HepG2 (cell line): ENCODE data around the gene PRM2. TPM values are rescaled to one million over a fixed set of nuclear protein-coding genes. Genes with fewer than 3 reads are reported as not detected.

ENCODE experiments used
- ARNT ChIP-seq: fragments of 450-650 bp; IDR thresholded peaks from 2 replicates; pipeline ENCODE4 v1.6.1; 2017
- BRF2 ChIP-seq: sonication (generic); formaldehyde crosslinking; IDR thresholded peaks from 2 replicates; pipeline ENCODE4 v1.8.1; 2022; ENCODE audit warnings: mild to moderate bottlenecking, missing genetic modification reagents
- CHCHD3 ChIP-seq: sonication (generic); formaldehyde crosslinking; IDR thresholded peaks from 2 replicates; pipeline ENCODE4 v1.8.0; 2022; ENCODE audit warnings: mild to moderate bottlenecking, missing genetic modification reagents, moderate library complexity
- KIAA2018 ChIP-seq: sonication (generic); formaldehyde crosslinking; IDR thresholded peaks from 2 replicates; pipeline ENCODE4 v1.5.0; 2020; ENCODE audit warnings: mild to moderate bottlenecking, missing genetic modification reagents, borderline replicate concordance
- MEIS1 ChIP-seq: sonication (generic); formaldehyde crosslinking; IDR thresholded peaks from 2 replicates; pipeline ENCODE4 v1.9.0; 2021; ENCODE audit warnings: mild to moderate bottlenecking, missing genetic modification reagents, moderate library complexity, borderline replicate concordance
- PBX2 ChIP-seq: IDR thresholded peaks from 2 replicates; pipeline ENCODE4 v1.6.1; 2016; ENCODE audit warnings: control low read depth
- PHF8 ChIP-seq: sonication (generic); formaldehyde crosslinking; IDR thresholded peaks from 2 replicates; pipeline ENCODE4 v1.5.0; 2020; ENCODE audit warnings: missing genetic modification reagents
- RBM39 ChIP-seq: fragments of 200-400 bp; formaldehyde crosslinking; IDR thresholded peaks from one replicate; pipeline ENCODE4 v1.6.1; 2018; ENCODE audit warnings: antibody characterized with exemption, mild to moderate bottlenecking, low read depth, low read length; ENCODE audit not compliant: poor library complexity, severe bottlenecking
- RFX5 ChIP-seq: IDR thresholded peaks from 2 replicates; pipeline ENCODE4 v1.6.1; 2011; ENCODE audit warnings: low read depth, low read length, improper control_type of control experiment
- SNAI1 ChIP-seq: sonication (generic); formaldehyde crosslinking; IDR thresholded peaks from 2 replicates; pipeline ENCODE4 v1.5.0; 2020; ENCODE audit warnings: mild to moderate bottlenecking, missing genetic modification reagents, borderline replicate concordance
- TFDP1 ChIP-seq: IDR thresholded peaks from 2 replicates; pipeline ENCODE4 v1.6.1; 2016; ENCODE audit warnings: missing compliant biosample characterization, missing genetic modification reagents, borderline replicate concordance
- TRIM22 ChIP-seq: fragments of 450-650 bp; IDR thresholded peaks from 2 replicates; pipeline ENCODE4 v1.6.1; 2017
- WIZ ChIP-seq: sonication (generic); formaldehyde crosslinking; IDR thresholded peaks from 2 replicates; pipeline ENCODE4 v1.5.1; 2020; ENCODE audit warnings: mild to moderate bottlenecking, missing genetic modification reagents
- ZC3H4 ChIP-seq: sonication (generic); formaldehyde crosslinking; IDR thresholded peaks from 2 replicates; pipeline ENCODE4 v1.4.0; 2020; ENCODE audit warnings: missing genetic modification reagents, borderline replicate concordance
- ZFY ChIP-seq: sonication (generic); formaldehyde crosslinking; IDR thresholded peaks from 2 replicates; pipeline ENCODE4 v1.4.0; 2020; ENCODE audit warnings: missing genetic modification reagents
- ZNF264 ChIP-seq: sonication (generic); formaldehyde crosslinking; IDR thresholded peaks from 2 replicates; pipeline ENCODE4 v1.4.0; 2020; ENCODE audit warnings: missing genetic modification reagents
- ZNF350 ChIP-seq: sonication (generic); formaldehyde crosslinking; IDR thresholded peaks from 2 replicates; pipeline ENCODE4 v1.4.0; 2020; ENCODE audit warnings: mild to moderate bottlenecking, low read depth, missing genetic modification reagents, borderline replicate concordance
- ZSCAN25 ChIP-seq: sonication (generic); formaldehyde crosslinking; IDR thresholded peaks from 2 replicates; pipeline ENCODE4 v1.8.0; 2022; ENCODE audit warnings: mild to moderate bottlenecking, missing genetic modification reagents
- polyA plus RNA-seq, 8 experiments: library from polyadenylated mRNA; depleted of rRNA in 3 of 8; stranded (reverse) in 7 of 8; unstranded in 1 of 8; fragments of >200 nt; fragmentation: Illumina TruSeq in 4 of 8; extraction: Trizol in 4 of 8; gene quantifications; 2 replicates each; pipeline versions ENCODE4 v1.2.1 to v1.2.3, GENCODE V29; 2011 to 2016; ENCODE audit warnings: low read depth in 4 of 8, missing spikeins in 1 of 8, mixed read lengths in 1 of 8; ENCODE audit not compliant: insufficient read depth in 1 of 8
- total RNA-seq, 5 experiments: library from RNA; depleted of rRNA; stranded (reverse); fragments of >200 nt; fragmentation: Illumina TruSeq; extraction: Trizol; gene quantifications; 2 replicates each; pipeline ENCODE4 v1.2.3, GENCODE V29; 2016; ENCODE audit warnings: low read depth in 1 of 5

PRM2 gene
- total and polyA plus RNA-seq, 2 of the 13 experiments (the other 11 are each of a cell fraction or from before 2014, with no cell fraction given): 0.54 TPM; not detected in 1

- TF ChIP-seq MEIS1 (CRISPR knock-in tag) (no peak), ZFY (CRISPR knock-in tag) (no peak; the same call in 1 of the 2 replicates), SNAI1 (peak; percentile 84; the same call in 1 of the 2 replicates), ZSCAN25 (no peak), TRIM22 (no peak), RBM39 (peak; percentile 80), PHF8 (CRISPR knock-in tag) (peak; percentile 41; the same call in 1 of the 2 replicates), KIAA2018 (CRISPR knock-in tag) (no peak), ARNT (no peak), WIZ (CRISPR knock-in tag) (peak; percentile 20; the same call in 1 of the 2 replicates), RFX5 (no peak), ZNF350 (CRISPR knock-in tag) (no peak; the same call in 1 of the 2 replicates), CHCHD3 (CRISPR knock-in tag) (0 out of 2 replicates have a peak, but pooled peaks have one; percentile 5), TFDP1 (no peak), PBX2 (CRISPR knock-in tag) (no peak), ZC3H4 (no peak), ZNF264 (CRISPR knock-in tag) (no peak), BRF2 (CRISPR knock-in tag) (no peak)
Observed at GRCh38 chr16:11256661-11257130, 19.6 kb downstream of the PRM2 start (continued).
